ENCODE data around the gene RHOU.

Gene RHOU

DNA sequence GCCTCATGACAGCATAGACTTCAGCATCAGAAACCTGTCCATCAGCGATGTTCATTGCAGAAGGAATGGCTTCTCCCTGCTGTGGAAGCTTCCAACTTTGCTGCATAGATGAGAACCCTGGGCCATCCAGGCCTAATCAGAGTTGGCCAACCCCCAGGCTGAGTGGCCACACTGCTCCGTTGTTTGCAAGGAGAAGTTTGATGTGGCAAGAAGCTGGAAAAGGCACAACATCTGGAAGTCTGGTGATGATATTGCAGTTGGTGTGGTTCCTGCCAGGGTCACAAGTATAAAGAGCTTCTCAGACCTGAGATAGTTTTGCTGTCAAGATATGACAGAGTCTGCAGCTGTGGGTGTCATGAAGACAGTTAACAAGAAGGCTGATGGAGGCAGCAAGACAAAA is 41.2 kb downstream of the RHOU start:
- no peak for DNase-seq (ENCODE audit: low read depth)
- TF ChIP-seq, protein P1, sequence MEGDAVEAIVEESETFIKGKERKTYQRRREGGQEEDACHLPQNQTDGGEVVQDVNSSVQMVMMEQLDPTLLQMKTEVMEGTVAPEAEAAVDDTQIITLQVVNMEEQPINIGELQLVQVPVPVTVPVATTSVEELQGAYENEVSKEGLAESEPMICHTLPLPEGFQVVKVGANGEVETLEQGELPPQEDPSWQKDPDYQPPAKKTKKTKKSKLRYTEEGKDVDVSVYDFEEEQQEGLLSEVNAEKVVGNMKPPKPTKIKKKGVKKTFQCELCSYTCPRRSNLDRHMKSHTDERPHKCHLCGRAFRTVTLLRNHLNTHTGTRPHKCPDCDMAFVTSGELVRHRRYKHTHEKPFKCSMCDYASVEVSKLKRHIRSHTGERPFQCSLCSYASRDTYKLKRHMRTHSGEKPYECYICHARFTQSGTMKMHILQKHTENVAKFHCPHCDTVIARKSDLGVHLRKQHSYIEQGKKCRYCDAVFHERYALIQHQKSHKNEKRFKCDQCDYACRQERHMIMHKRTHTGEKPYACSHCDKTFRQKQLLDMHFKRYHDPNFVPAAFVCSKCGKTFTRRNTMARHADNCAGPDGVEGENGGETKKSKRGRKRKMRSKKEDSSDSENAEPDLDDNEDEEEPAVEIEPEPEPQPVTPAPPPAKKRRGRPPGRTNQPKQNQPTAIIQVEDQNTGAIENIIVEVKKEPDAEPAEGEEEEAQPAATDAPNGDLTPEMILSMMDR (IDR thresholded peaks at IDR 0.05; ENCODE audit: control insufficient read depth, extremely low read depth, insufficient read depth): no peak
- H3K4me3 ChIP-seq (ENCODE audit: low read depth, low read length): no peak overlapping the region

DNA sequence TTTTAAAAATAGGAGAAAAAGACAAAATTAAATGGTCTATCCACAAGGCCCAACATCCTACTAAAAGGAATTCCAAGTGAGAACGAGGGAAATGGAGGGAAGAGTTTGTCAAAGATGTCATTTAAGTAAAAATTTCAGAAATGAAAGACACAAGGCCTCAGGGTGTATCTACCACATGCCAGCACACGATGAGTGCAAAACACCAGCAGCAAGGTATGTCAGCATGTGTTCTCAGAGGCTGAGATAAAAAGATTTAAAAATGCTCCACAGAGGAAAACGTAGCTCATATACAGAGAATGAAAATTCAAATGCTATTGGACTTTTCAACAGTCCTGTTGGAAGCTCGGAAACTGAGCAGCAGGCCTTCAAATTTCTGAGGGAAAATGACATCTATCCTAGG is 42.0 kb downstream of the RHOU start:
- TF ChIP-seq, protein P1 (IDR thresholded peaks at IDR 0.05; ENCODE audit: control insufficient read depth, extremely low read depth, insufficient read depth): no peak
- H3K4me3 ChIP-seq (ENCODE audit: low read depth, low read length): no peak overlapping the region
- no peak for DNase-seq (ENCODE audit: low read depth)

DNA sequence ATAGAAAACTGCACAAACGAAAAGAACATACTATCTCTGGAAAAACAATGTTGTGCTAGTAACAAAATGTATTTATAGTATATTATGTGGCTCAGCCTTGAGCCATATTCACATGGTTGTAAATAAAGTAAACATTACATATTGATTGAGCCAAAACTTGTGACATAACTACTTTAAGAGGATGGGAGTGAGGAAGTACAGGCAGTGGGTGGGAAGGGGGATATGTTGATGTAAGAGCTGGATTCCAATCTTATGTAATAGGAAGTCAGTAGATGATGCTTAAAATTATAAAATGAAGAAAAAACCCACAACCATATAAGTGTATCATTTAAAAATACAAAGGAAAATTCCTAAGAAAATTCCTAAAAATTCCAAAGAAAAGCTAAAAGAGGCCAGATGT is 42.7 kb downstream of the RHOU start:
- TF ChIP-seq, protein P1 (IDR thresholded peaks at IDR 0.05; ENCODE audit: control insufficient read depth, extremely low read depth, insufficient read depth): no peak
- H3K4me3 ChIP-seq (ENCODE audit: low read depth, low read length): no peak overlapping the region
- DNase-seq (ENCODE audit: low read depth): no peak

DNA sequence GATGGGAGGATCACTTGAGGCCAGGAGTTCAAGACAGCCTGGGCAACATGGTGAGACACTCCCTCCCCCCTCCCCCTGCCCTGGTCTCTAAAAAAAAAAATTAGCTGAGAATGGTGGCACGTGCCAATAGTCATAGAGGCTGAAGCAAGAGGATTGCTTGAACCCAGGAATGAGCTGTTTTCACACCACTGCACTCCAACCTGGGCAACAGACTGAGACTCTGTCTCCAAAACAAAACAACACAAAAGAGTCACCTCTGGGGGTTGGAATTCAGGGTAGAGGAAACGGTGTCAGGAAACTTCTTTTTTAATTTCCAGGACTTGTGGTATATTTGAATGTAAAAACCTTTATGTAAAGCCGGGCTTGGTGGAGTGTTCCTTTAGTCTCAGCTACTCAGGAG is 43.2 kb downstream of the RHOU start:
- DNase-seq (ENCODE audit: low read depth): no peak
- no peak overlapping the region for H3K4me3 ChIP-seq (ENCODE audit: low read depth, low read length)
- TF ChIP-seq, protein P1 (IDR thresholded peaks at IDR 0.05; ENCODE audit: control insufficient read depth, extremely low read depth, insufficient read depth): no peak

DNA sequence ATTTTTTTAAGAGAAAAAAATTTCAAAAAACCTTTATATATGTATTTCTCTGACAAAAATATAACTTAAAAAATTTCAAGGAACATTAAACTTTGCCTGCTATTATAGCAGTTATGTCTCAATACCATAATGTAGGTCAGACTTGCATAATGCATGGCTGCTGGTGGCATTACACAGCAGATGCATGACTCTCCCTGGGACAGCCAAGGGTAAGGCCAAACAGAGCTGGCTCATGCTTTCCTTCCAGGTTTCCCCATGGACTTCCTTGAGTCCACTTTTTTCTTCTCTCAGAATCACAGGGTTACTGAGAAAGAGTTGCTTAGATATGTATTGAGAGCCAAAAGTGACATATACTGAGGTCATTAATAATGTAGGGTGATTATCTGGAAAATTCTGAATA is 43.7 kb downstream of the RHOU start:
- TF ChIP-seq, protein P1 (IDR thresholded peaks at IDR 0.05; ENCODE audit: control insufficient read depth, extremely low read depth, insufficient read depth): no peak
- DNase-seq (ENCODE audit: low read depth): no peak
- no peak overlapping the region for H3K4me3 ChIP-seq (ENCODE audit: low read depth, low read length)

DNA sequence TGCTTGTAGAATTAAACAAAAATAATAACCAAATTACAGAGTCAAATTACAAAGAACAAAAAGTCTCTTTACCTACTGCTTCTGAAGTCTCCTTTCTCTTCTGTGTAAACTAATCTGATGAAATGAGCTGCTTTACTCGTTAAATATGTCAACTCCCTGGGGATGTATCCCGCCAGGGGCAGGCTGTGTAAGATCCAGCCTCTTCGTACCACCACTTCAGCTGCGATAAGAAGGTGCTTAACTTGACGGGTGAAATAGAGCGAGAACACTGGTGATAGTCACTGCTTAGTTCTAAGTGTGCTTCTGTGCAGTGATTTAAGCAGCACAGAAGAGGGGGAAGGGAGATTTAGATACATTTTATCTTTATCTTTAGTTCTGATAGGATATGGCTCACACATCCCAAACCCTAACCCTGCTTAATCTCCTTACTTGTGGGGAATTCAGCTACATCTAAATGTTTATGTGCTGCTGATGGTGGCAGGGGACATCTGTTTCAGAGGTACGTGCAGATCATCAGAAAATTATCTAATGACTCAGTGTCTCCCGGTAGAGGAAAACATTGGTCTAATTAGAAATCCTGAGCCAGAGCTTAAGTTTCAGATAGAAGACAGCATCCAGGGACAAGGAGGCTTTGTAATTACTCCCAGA is 46.0 kb downstream of the RHOU start:
- TF ChIP-seq, protein P1 (IDR thresholded peaks at IDR 0.05; ENCODE audit: control insufficient read depth, extremely low read depth, insufficient read depth): no peak

More for the DNA sequence above, 46.0 kb downstream of the RHOU start:
- no peak for DNase-seq (ENCODE audit: low read depth)
- H3K4me3 ChIP-seq (ENCODE audit: low read depth, low read length): no peak overlapping the region

Measured in LNCaP clone FGC (cell line).